Effector memory CD4-positive, alpha-beta T cell (primary cell): ENCODE results near the gene VCPKMT.

Experiments
- DNase-seq, 3 donors: peaks; one replicate each; pipeline ENCODE4 v3.0.0-alpha.2; 2020
- H3K27ac ChIP-seq: 2 replicates; pipeline ENCODE4 v1.7.0; 2013; ENCODE audit warnings: mild to moderate bottlenecking, low read length, moderate library complexity; ENCODE audit not compliant: insufficient read depth, poor library complexity, severe bottlenecking
- H3K27me3 ChIP-seq: replicated peaks from 2 replicates; pipeline ENCODE4 v1.7.0; 2013; ENCODE audit warnings: mild to moderate bottlenecking, low read length; ENCODE audit not compliant: insufficient read depth, control insufficient read depth, poor library complexity, severe bottlenecking
- H3K36me3 ChIP-seq: 2 replicates; pipeline ENCODE4 v1.7.0; 2013; ENCODE audit warnings: mild to moderate bottlenecking, low read length, moderate library complexity; ENCODE audit not compliant: control insufficient read depth, insufficient read depth
- H3K4me1 ChIP-seq: 2 replicates; pipeline ENCODE4 v1.7.0; 2013; ENCODE audit warnings: low read length, mild to moderate bottlenecking; ENCODE audit not compliant: control insufficient read depth, insufficient read depth, poor library complexity, severe bottlenecking
- H3K4me3 ChIP-seq: 2 replicates; pipeline ENCODE4 v1.7.0; 2013; ENCODE audit warnings: low read length, low read depth, mild to moderate bottlenecking; ENCODE audit not compliant: insufficient read depth, poor library complexity, severe bottlenecking
- H3K9me3 ChIP-seq: 2 replicates; pipeline ENCODE4 v1.7.0; 2013; ENCODE audit warnings: mild to moderate bottlenecking, low read length, moderate library complexity; ENCODE audit not compliant: control insufficient read depth

Gene VCPKMT

GRCh38 chr14:50060871-50061663 is 55.3 kb downstream of the VCPKMT start:
- peaks cover 58% of the 10 kb centered on the region for H3K4me1 ChIP-seq
- no peaks in the 10 kb centered on the region for H3K36me3 ChIP-seq
- peak overlapping the region; percentile 95 for H3K27ac ChIP-seq
- no peaks in the 10 kb centered on the region for H3K9me3 ChIP-seq
- no peaks in the 10 kb centered on the region for H3K27me3 ChIP-seq
- H3K4me3 ChIP-seq = peak overlapping the region; percentile 38
- peak; percentile 32 to 55 (median 39) for DNase-seq

- H3K27ac ChIP-seq = peak overlapping the region; percentile 95
These were observed 56.4 kb downstream of the VCPKMT start for GRCh38 chr14:50059763-50060616.

More at GRCh38 chr14:50059763-50060616, 56.4 kb downstream of the VCPKMT start:
- Histone ChIP-seq H3K36me3 (no peaks in the 10 kb centered on the region), H3K4me1 (peaks cover 48% of the 10 kb centered on the region), H3K27me3 (no peaks in the 10 kb centered on the region), H3K9me3 (no peaks in the 10 kb centered on the region), H3K4me3 (no peak overlapping the region)
- DNase-seq = no peak
